SK-MEL-5 (cell line): ENCODE measurements around the gene ALPP. TPM values are rescaled to one million over a fixed set of nuclear protein-coding genes. Genes with fewer than 3 reads are reported as not detected.
"Not testable (repeated sequence)": the region's sequence is repeated elsewhere in the genome, so short reads cannot be mapped to it uniquely, and the experiment has no call there.

ENCODE experiments used
- DNase-seq: peaks from one replicate; pipeline ENCODE4 v3.0.0-alpha.2; 2016; ENCODE audit warnings: low read depth, low spot score
- in situ Hi-C: cut with HindIII; loops from 2 replicates; pipeline ENCODE4 v1.10.0; 2016; ENCODE audit warnings: low sequenced_read_pairs, high pct_unique_total_duplicates, low pct_unique_long_range_greater_than_20kb
- polyA plus RNA-seq, 2 experiments: library from polyadenylated mRNA; depleted of rRNA; stranded (reverse); fragments of >200 nt; gene quantifications; 2 replicates each; pipeline ENCODE4 v1.2.3, GENCODE V29; 2015
- total RNA-seq: library from RNA; depleted of rRNA; stranded (reverse); fragments of >200 nt; shearing (Covaris generic); gene quantifications from 2 replicates; pipeline ENCODE4 v1.2.3, GENCODE V29; 2014; rRNA removed

Gene ALPP
- total RNA-seq: not detected in 2 replicates
- not detected in 2 replicates for polyA plus RNA-seq (2015; cell fraction: cytosol; rRNA removed)
- polyA plus RNA-seq (2015; cell fraction: nucleus; rRNA removed): not detected in 2 replicates

- in situ Hi-C loops, DNase-seq: not testable (repeated sequence)
Observed at GRCh38 chr2:232378735-232379151, at the start of gene ALPP. Gene ALPP, plus strand, starts transcription at chr2:232378751. Its CDS starts 52 bp downstream, at chr2:232378803.

DNA sequence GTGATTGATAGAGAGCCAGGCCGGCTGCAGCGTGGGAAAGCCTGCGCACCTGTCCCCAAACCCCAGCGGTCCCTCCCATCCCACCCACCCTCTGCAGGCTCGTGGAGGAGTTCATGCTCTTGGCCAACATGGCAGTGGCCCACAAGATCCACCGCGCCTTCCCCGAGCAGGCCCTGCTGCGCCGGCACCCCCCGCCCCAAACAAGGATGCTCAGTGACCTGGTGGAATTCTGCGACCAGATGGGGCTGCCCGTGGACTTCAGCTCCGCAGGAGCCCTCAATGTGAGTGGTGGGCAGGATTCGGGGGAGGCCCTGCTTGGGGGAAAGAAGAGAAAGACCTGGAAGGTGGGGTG, 48.9 kb upstream of the ALPP start:
- in situ Hi-C loops: no loop called here
- DNase-seq: no peak

- no peak for DNase-seq
- in situ Hi-C loops: no loop called here
Observed at GRCh38 chr2:232330068-232330999, 48.2 kb upstream of the ALPP start.

DNA sequence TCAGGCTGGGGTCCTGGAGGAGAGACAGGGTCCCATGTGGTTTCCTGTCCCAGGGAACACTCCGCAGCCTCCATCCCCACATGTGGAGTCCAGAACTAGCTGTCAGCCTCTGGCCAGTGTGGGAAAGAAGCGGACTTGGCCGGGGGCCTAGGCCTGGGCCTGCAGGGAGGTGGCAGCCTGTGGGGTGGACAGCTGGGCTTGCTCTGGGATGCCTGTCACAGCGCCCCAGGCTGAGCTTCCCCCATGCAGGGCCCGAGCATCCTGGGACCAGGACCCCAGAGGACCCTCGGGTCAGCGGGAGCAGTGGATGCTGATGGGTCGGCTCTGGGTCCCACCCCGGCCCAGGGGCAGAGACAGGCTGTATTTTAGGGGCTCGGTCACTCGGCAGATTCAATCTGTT, 47.5 kb upstream of the ALPP start:
- DNase-seq, in situ Hi-C loops: not testable (repeated sequence)

GRCh38 chr2:232331641-232332040, 46.9 kb upstream of the ALPP start:
- DNase-seq, in situ Hi-C loops: not testable (repeated sequence)

DNA sequence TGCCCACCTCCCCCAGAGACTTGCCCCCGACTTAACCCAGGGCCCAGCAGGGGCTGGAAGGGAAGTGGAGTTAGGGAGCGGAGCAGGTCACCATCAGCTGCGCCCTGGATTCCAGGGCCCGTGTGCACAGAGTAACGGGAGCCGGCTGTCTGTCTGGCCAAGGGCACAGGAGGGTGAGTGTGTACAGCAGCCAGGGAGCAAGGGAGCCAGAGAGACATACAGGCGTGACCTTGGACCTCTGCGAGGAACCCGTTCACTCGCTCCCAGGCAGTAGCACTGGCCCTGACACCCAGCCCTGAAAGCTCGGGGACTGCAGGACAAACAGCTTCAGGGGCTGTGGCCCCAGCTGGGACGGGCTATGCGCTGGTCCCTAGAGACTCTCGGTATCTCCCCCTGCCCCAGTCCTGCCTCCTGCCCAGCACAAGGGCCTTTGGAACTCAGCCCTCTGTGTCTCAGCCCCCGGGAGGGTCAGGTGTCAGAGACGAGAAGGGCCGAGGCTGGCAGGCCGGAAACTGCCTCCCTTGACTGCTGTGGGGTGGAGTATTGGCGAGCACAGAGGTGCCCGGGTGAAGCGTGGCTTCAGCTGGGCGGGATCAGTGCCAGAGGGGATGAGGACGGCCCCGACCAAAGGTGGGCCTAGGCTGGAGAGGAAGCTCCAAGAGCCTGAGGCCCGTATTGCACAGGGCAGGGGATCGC, 46.2 kb upstream of the ALPP start:
- in situ Hi-C loops, DNase-seq: not testable (repeated sequence)

- DNase-seq: no peak
- in situ Hi-C loops: no loop called here
Observed at GRCh38 chr2:232332940-232333259, 45.7 kb upstream of the ALPP start.

DNA sequence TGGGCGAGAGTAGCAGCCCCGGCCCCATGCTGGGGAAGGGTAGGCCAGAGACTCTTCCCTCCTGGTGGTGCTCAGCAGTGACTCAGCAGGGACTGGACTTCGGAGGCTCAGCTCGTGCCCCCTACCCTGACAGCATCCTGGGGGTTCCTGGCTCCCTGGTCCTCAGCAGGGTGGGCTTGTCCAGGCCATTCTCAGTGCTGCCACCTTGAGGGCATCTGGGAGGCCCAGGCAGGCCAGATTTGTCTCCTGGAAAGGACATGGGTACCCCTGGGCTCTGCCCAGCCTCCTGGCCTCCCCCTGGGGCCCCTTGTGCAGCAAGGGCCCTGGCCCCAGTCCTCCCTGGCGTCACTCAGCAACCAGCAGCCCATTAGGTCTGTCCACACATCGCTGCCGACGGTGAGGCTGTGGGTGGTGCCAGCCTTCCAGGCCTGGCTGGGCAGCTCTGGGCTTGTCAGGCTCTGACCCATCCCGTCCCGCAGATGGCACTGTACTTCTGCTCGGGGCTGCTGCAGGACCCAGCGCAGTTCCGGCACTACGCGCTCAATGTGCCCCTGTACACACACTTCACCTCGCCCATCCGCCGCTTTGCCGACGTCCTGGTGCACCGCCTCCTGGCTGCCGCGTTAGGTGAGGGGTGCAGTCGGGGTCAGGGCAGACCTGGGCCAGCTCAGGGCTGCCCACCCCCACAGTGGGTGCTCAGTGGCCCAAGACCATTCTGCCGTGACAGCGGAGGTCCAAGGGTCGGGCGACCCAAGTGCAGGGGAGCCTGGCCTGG, 45.0 kb upstream of the ALPP start:
- in situ Hi-C loops: no loop called here
- DNase-seq: peak; percentile 43

DNA sequence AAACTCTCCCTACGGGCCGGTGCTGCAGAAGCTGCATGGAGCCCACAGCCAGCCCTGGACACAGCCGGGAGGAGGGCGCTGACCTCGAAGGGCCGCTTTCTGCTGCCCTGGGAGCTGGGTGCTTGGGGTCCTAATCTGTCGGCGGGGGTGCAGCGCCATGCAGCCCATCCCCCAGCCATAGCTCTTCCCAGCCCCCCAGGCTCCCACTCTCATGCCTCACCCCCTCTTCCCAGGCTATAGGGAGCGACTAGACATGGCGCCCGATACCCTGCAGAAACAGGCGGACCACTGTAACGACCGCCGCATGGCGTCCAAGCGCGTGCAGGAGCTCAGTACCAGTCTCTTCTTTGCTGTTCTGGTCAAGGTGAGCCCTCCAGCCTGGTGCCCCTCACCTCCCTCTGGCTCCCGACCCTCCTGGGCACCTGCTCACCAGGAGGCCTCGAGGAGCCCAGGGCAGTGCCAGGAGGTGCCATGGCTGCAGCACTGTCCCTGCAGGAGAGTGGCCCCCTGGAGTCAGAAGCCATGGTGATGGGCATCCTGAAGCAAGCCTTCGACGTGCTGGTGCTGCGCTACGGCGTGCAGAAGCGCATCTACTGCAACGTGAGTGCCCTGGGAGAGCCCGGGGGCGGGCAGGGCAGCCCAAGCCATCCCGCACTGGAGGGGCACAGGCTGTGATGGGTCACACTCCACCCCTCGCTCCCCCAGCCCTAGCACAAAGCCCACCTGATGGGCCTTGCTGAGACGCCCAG, 44.2 kb upstream of the ALPP start:
- DNase-seq, in situ Hi-C loops: not testable (repeated sequence)

GRCh38 chr2:232334885-232335205, 43.7 kb upstream of the ALPP start:
- DNase-seq, in situ Hi-C loops: not testable (repeated sequence)

DNA sequence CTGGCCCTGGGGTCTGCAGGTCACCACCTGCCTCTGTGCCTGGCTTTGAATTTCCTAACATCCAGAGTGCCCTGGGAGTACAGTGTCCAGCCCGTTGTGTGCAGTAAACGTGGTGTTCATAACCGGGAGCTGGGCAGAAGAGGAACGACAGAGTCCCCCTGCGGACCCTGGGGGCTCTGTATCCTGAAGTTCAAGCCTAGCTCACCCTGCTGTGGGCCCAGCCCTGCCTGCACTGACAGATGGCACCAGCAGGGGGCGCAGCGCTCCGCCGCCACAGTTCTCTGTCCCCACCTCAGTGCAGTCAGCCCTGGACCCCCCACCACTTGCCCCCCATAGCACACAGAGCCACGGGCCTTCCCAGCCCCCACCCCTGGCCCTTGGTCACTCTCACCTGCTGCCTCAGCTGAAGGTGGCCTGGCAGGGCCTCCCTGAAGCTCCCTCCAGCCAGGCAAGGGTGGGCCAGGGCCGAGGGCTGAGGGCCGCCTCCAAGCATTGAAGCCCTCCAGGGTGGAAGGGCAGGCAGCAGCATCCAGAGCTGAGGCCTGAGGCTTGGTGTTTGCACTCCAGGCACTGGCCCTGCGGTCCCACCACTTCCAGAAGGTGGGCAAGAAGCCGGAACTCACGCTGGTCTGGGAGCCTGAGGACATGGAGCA, 43.2 kb upstream of the ALPP start:
- DNase-seq, in situ Hi-C loops: not testable (repeated sequence)

DNA sequence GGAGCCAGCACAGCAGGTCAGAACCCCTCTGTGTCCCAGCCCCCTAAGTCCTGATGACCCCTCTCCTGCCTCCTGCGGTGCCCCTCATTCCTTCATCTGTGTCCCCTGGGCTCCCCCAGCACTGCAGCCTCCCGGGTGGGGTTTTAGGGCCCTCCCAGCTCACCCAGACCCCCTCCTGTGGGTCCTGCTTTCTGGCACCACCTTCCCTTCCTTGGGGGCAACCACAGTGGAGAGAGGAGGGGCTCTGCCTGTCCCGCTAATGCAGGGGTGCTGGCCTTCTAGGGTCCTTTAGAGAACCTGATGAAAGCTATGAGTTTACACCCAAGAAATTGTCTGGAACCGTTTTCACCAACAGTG, 42.7 kb upstream of the ALPP start:
- in situ Hi-C loops: no loop called here
- no peak for DNase-seq

DNA sequence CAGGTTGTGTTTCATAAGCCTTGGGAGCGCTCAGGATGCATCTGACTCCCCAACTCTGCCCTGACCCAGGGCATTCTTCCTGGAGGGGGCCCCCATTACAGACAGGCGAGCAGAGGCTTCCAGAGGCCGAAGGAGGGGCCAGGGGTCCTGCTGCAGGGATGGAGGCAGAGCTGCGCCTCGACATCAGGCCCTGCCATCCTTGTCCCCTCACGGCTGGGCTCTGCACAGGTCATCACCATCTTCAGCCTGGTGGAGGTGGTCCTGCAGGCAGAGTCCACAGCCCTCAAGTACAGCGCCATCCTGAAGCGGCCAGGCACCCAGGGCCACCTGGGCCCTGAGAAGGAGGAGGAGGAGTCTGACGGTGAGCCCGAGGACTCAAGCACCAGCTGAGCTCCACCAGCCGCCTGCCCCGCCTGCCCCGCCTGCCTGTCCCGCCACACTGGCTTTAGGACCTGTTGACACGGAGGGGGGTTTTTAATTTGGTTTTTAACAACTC, 42.3 kb upstream of the ALPP start:
- no peak for DNase-seq
- in situ Hi-C loops: no loop called here

GRCh38 chr2:232336981-232337720, 41.4 kb upstream of the ALPP start:
- in situ Hi-C loops: no loop called here
- DNase-seq: no peak

GRCh38 chr2:232338094-232338758, 40.3 kb upstream of the ALPP start:
- in situ Hi-C loops: not testable (repeated sequence)

DNA sequence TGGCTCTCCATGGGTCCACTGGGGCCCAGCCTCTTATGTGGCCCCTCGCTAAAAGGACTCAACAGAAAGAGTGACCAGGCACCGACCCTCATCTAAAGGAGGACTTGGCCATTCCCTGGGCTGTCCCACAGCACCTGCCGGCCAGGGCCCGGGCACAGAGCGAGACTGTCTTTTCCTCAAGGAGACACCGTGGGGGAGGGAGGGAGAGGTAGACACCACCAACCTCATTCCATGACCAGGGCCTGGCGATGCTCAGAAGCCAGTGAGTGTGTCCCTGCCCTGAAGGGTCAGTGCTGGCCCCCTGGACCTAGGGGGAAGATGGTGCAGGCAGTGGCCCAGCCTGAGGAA, 39.8 kb upstream of the ALPP start:
- DNase-seq: no peak
- in situ Hi-C loops: no loop called here

More at GRCh38 chr2:232338094-232338758, 40.3 kb upstream of the ALPP start:
- not testable (repeated sequence) for DNase-seq
